H9 (cell line): ENCODE measurements around the gene RALGAPA2. TPM values are rescaled to one million over a fixed set of nuclear protein-coding genes. Genes with fewer than 3 reads are reported as not detected.

ENCODE experiments used
- DNase-seq: peaks from one replicate; pipeline ENCODE4 v3.0.0-alpha.2; 2017
- H2AFZ ChIP-seq: one replicate; pipeline ENCODE4 v1.6.1; 2013; ENCODE audit warnings: mild to moderate bottlenecking, low read length, control low read depth, moderate library complexity
- H2AK5ac ChIP-seq: 2 replicates; pipeline ENCODE4 v1.6.1; 2013; ENCODE audit warnings: low read length, control low read depth, mixed read lengths; ENCODE audit not compliant: insufficient read length
- H2BK120ac ChIP-seq: one replicate; pipeline ENCODE4 v1.6.1; 2013; ENCODE audit warnings: low read depth, mild to moderate bottlenecking, low read length, control low read depth, inconsistent platforms; ENCODE audit not compliant: poor library complexity, severe bottlenecking
- H2BK12ac ChIP-seq: 2 replicates; pipeline ENCODE4 v1.6.1; 2013; ENCODE audit warnings: low read length, control low read depth, mixed read lengths, low read depth; ENCODE audit not compliant: insufficient read length
- H2BK15ac ChIP-seq: 2 replicates; pipeline ENCODE4 v1.6.1; 2013; ENCODE audit warnings: low read depth, low read length, control low read depth
- H2BK20ac ChIP-seq: one replicate; pipeline ENCODE4 v1.6.1; 2013; ENCODE audit warnings: low read depth, mild to moderate bottlenecking, low read length, control low read depth, inconsistent platforms; ENCODE audit not compliant: poor library complexity, severe bottlenecking
- H2BK5ac ChIP-seq: 2 replicates; pipeline ENCODE4 v1.6.1; 2013; ENCODE audit warnings: low read length, control low read depth, mixed read lengths; ENCODE audit not compliant: insufficient read length
- H3K14ac ChIP-seq: 2 replicates; pipeline ENCODE4 v1.6.1; 2013; ENCODE audit warnings: low read length, control low read depth; ENCODE audit not compliant: insufficient read depth
- H3K18ac ChIP-seq: 2 replicates; pipeline ENCODE4 v1.6.1; 2013; ENCODE audit warnings: low read depth, mild to moderate bottlenecking, mixed read lengths, low read length, control low read depth; ENCODE audit not compliant: insufficient read length
- H3K23ac ChIP-seq: 2 replicates; pipeline ENCODE4 v1.6.1; 2013; ENCODE audit warnings: low read length, control low read depth, mixed read lengths, low read depth; ENCODE audit not compliant: insufficient read length
- H3K23me2 ChIP-seq: 2 replicates; pipeline ENCODE4 v1.6.1; 2013; ENCODE audit warnings: low read depth, mild to moderate bottlenecking, mixed read lengths, low read length, control low read depth; ENCODE audit not compliant: insufficient read length, poor library complexity, severe bottlenecking
- H3K27ac ChIP-seq: 2 replicates; pipeline ENCODE4 v1.5.1; 2013; ENCODE audit warnings: low read length, control low read depth, mixed read lengths, low read depth; ENCODE audit not compliant: insufficient read length
- H3K27me3 ChIP-seq: 2 replicates; pipeline ENCODE4 v1.6.1; 2013; ENCODE audit warnings: low read length, control low read depth, inconsistent platforms; ENCODE audit not compliant: insufficient read depth
- H3K4ac ChIP-seq: 2 replicates; pipeline ENCODE4 v1.6.1; 2013; ENCODE audit warnings: low read depth, mild to moderate bottlenecking, control low read depth, inconsistent platforms, low read length, moderate library complexity
- H3K4me1 ChIP-seq: 2 replicates; pipeline ENCODE4 v1.6.1; 2013; ENCODE audit warnings: low read length, control low read depth, inconsistent platforms; ENCODE audit not compliant: insufficient read depth
- H3K4me2 ChIP-seq: 2 replicates; pipeline ENCODE4 v1.6.1; 2013; ENCODE audit warnings: low read length, control low read depth, mixed read lengths; ENCODE audit not compliant: insufficient read length, insufficient read depth
- H3K56ac ChIP-seq: 2 replicates; pipeline ENCODE4 v1.6.1; 2013; ENCODE audit warnings: low read depth, mild to moderate bottlenecking, mixed read lengths, low read length, control low read depth; ENCODE audit not compliant: insufficient read length
- H3K79me1 ChIP-seq: 2 replicates; pipeline ENCODE4 v1.6.1; 2013; ENCODE audit warnings: low read depth, mild to moderate bottlenecking, moderate library complexity, low read length, control low read depth, inconsistent platforms; ENCODE audit not compliant: insufficient read depth, poor library complexity, severe bottlenecking
- H3K79me2 ChIP-seq: 2 replicates; pipeline ENCODE4 v1.6.1; 2013; ENCODE audit warnings: low read length, control low read depth, inconsistent platforms; ENCODE audit not compliant: insufficient read depth
- H3K9ac ChIP-seq: 2 replicates; pipeline ENCODE4 v1.6.1; 2013; ENCODE audit warnings: low read length, control low read depth, mixed read lengths; ENCODE audit not compliant: insufficient read length; ENCODE audit errors: extremely low read depth
- H3K9me3 ChIP-seq: one replicate; pipeline ENCODE4 v1.6.1; 2013; ENCODE audit warnings: low read depth, low read length, inconsistent platforms; ENCODE audit not compliant: control insufficient read depth
- H3T11ph ChIP-seq: one replicate; pipeline ENCODE4 v1.6.1; 2013; ENCODE audit warnings: mild to moderate bottlenecking, low read length, control low read depth, inconsistent platforms
- H4K20me1 ChIP-seq: one replicate; pipeline ENCODE4 v1.6.1; 2013; ENCODE audit not compliant: control insufficient read depth, insufficient read length, insufficient read depth
- H4K5ac ChIP-seq: 2 replicates; pipeline ENCODE4 v1.6.1; 2013; ENCODE audit warnings: low read depth, mild to moderate bottlenecking, mixed read lengths, low read length, control low read depth; ENCODE audit not compliant: insufficient read length
- H4K8ac ChIP-seq: replicated peaks from 2 replicates; pipeline ENCODE4 v1.6.1; 2013; ENCODE audit warnings: low read length, control low read depth, mixed read lengths, low read depth; ENCODE audit not compliant: insufficient read length
- H4K91ac ChIP-seq: 2 replicates; pipeline ENCODE4 v1.6.1; 2013; ENCODE audit warnings: low read depth, mild to moderate bottlenecking, moderate library complexity, mixed read lengths, low read length, control low read depth; ENCODE audit not compliant: insufficient read length
- H3K27ac Mint-ChIP-seq, 3 experiments: 2 replicates in 2 of 3; 3 replicates in 1 of 3; pipeline ENCODE4 v1.8.0; 2020 to 2021; ENCODE audit warnings: mixed read lengths in 3 of 3, mild to moderate bottlenecking in 1 of 3, moderate library complexity in 1 of 3
- H3K27me3 Mint-ChIP-seq: 2 replicates; pipeline ENCODE4 v1.8.0; 2021; ENCODE audit warnings: low read depth, mild to moderate bottlenecking, moderate library complexity, mixed read lengths
- H3K36me3 Mint-ChIP-seq, 3 experiments: 2 replicates in 2 of 3; 3 replicates in 1 of 3; pipeline ENCODE4 v1.8.0; 2020 to 2021; ENCODE audit warnings: low read depth in 3 of 3, mixed read lengths in 3 of 3; ENCODE audit not compliant: insufficient read depth in 1 of 3
- H3K4me1 Mint-ChIP-seq, 2 experiments: 2 replicates each; pipeline ENCODE4 v1.8.0; 2020; ENCODE audit warnings: mixed read lengths in 2 of 2
- H3K4me3 Mint-ChIP-seq, 2 experiments: 2 replicates in 1 of 2; 3 replicates in 1 of 2; pipeline ENCODE4 v1.8.0; 2020 to 2021; ENCODE audit warnings: mild to moderate bottlenecking in 2 of 2, mixed read lengths in 2 of 2, moderate library complexity in 1 of 2
- H3K9me3 Mint-ChIP-seq, 2 experiments: 2 replicates in 1 of 2; 3 replicates in 1 of 2; pipeline ENCODE4 v1.8.0; 2020; ENCODE audit warnings: mild to moderate bottlenecking in 2 of 2, mixed read lengths in 2 of 2, moderate library complexity in 1 of 2
- WGBS: extraction: QIAGEN DNeasy Blood & Tissue Kit; methylation state at CpG from one replicate; pipeline ENCODE4 v1.1.7; 2013; ENCODE audit warnings: missing lambda C conversion rate, low lambda C conversion rate, mixed read lengths; ENCODE audit not compliant: insufficient read length; ENCODE audit errors: extremely low coverage; 5-methylcytosine and 5-hydroxymethylcytosine counted together
- total RNA-seq: library from RNA; stranded (reverse); gene quantifications from 2 replicates; pipeline ENCODE4 v1.2.1, GENCODE V29; 2021
- TF ChIP-seq, protein P1 (sequence below): fragments of 200-600 bp; sonication (generic); conservative IDR thresholded peaks from 3 replicates; pipeline ENCODE4 v1.8.0; 2021; ENCODE audit warnings: antibody characterized with exemption, mild to moderate bottlenecking

The RALGAPA2 gene
- total RNA-seq, 1 experiment from 2014 or later: 16.6 TPM

DNA sequence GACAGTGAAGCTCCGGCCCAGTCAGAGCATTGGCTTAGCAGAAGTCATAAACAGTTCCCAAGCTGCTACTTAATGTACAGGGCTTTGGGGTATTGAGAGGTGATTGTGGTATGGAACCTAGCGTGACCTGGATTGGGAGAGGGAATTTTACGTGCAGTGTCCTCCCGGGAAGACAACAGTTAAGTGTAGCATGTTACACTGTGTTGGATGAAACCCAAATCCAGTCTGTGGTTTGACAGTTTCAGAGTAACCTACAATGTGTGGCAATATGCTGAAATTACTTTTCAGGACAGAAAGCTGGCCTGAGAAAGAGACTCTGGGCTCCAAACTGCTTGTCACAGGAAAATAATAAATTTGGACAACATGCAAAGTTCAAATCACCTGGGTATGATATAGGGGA lies 28.1 kb upstream of the RALGAPA2 start:
- no peak overlapping the region for H3K4me3 Mint-ChIP-seq
- H3K27ac Mint-ChIP-seq: no peak overlapping the region
- Histone ChIP-seq H2AK5ac (no peak overlapping the region), H3K9me3 (peaks cover 5% of the 10 kb centered on the region), H2BK12ac (no peak overlapping the region), H3K4me1 (no peaks in the 10 kb centered on the region), H2BK120ac (no peak overlapping the region), H3K18ac (no peak overlapping the region), H3K23me2 (no peaks in the 10 kb centered on the region), H3T11ph (no peak overlapping the region), H2BK20ac (no peak overlapping the region), H4K5ac (no peak overlapping the region), H3K27ac (no peak overlapping the region), H4K8ac (no peak overlapping the region), H3K27me3 (no peaks in the 10 kb centered on the region), H3K9ac (no peak overlapping the region), H3K4ac (no peak overlapping the region), H4K20me1 (no peaks in the 10 kb centered on the region), H3K79me2 (no peaks in the 10 kb centered on the region), H3K79me1 (no peaks in the 10 kb centered on the region), H3K56ac (no peak overlapping the region), H2BK5ac (no peak overlapping the region), H2BK15ac (no peak overlapping the region), H3K4me2 (no peak overlapping the region), H3K23ac (no peak overlapping the region), H2AFZ (no peak overlapping the region), H3K14ac (no peak overlapping the region), H4K91ac (no peak overlapping the region)
- H3K27me3 Mint-ChIP-seq: peaks cover 2% of the 10 kb centered on the region; the same call in 1 of the 2 replicates
- WGBS: no CpG with 5 or more reads among the region's 4 CpGs
- H3K4me1 Mint-ChIP-seq: peaks cover 28 to 35% of the 10 kb centered on the region in 2 experiments
- TF ChIP-seq, protein P1, sequence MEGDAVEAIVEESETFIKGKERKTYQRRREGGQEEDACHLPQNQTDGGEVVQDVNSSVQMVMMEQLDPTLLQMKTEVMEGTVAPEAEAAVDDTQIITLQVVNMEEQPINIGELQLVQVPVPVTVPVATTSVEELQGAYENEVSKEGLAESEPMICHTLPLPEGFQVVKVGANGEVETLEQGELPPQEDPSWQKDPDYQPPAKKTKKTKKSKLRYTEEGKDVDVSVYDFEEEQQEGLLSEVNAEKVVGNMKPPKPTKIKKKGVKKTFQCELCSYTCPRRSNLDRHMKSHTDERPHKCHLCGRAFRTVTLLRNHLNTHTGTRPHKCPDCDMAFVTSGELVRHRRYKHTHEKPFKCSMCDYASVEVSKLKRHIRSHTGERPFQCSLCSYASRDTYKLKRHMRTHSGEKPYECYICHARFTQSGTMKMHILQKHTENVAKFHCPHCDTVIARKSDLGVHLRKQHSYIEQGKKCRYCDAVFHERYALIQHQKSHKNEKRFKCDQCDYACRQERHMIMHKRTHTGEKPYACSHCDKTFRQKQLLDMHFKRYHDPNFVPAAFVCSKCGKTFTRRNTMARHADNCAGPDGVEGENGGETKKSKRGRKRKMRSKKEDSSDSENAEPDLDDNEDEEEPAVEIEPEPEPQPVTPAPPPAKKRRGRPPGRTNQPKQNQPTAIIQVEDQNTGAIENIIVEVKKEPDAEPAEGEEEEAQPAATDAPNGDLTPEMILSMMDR: no peak
- H3K9me3 Mint-ChIP-seq: no peaks in the 10 kb centered on the region; a peak in 1 of 5 replicates
- H3K36me3 Mint-ChIP-seq: no peaks in the 10 kb centered on the region; a peak in 1 of 7 replicates
- no peak for DNase-seq
